OCI-LY3 (cell line): ENCODE measurements around the gene CRADD.
A peak's percentile ranks its signal among the peaks of the same experiment; 100 is the strongest.

Source experiments
- H2AFZ ChIP-seq: fragments of 200-600, 300-600 bp; shearing (Covaris generic); 2 replicates; pipeline ENCODE4 v1.6.0; 2014; ENCODE audit warnings: antibody characterized with exemption, low read depth, low read length
- H3K27ac ChIP-seq: fragments of 200-600, 300-600 bp; sonication (generic); 2 replicates; pipeline ENCODE4 v1.5.1; 2014; ENCODE audit warnings: mild to moderate bottlenecking, low read length, moderate library complexity, mixed read lengths
- H3K27me3 ChIP-seq: fragments of 200-600, 300-600 bp; sonication (generic); 2 replicates; pipeline ENCODE4 v1.6.1; 2014; ENCODE audit warnings: low read depth, low read length, mixed read lengths
- H3K36me3 ChIP-seq: fragments of 200-600, 300-600 bp; sonication (generic); replicated peaks from 2 replicates; pipeline ENCODE3; 2014; ENCODE audit warnings: low read depth, low read length, mixed read lengths
- H3K4me1 ChIP-seq: fragments of 300-600, 200-600 bp; sonication (generic); 2 replicates; pipeline ENCODE4 v1.6.1; 2014; ENCODE audit warnings: low read length, mixed read lengths
- H3K4me2 ChIP-seq: fragments of 200-600, 300-600 bp; sonication (generic); 2 replicates; pipeline ENCODE4 v1.6.1; 2014; ENCODE audit warnings: low read length, mixed read lengths
- H3K4me3 ChIP-seq: fragments of 300-600, 200-600 bp; sonication (generic); 2 replicates; pipeline ENCODE4 v1.5.1; 2014; ENCODE audit warnings: antibody characterized with exemption, mild to moderate bottlenecking, low read length, moderate library complexity
- H3K79me2 ChIP-seq: fragments of 300-600, 200-600 bp; shearing (Covaris generic); 2 replicates; pipeline ENCODE4 v1.6.1; 2014; ENCODE audit warnings: mild to moderate bottlenecking, low read length, mixed read lengths
- H3K9ac ChIP-seq: fragments of 300-600, 200-600 bp; shearing (Covaris generic); 2 replicates; pipeline ENCODE4 v1.6.0; 2014; ENCODE audit warnings: mild to moderate bottlenecking, low read length, moderate library complexity
- H3K9me3 ChIP-seq: fragments of 200-600, 300-600 bp; shearing (Covaris generic); 2 replicates; pipeline ENCODE4 v1.6.1; 2014; ENCODE audit warnings: low read length, mixed read lengths; ENCODE audit not compliant: insufficient read depth
- H4K20me1 ChIP-seq: fragments of 200-600, 300-600 bp; sonication (generic); 2 replicates; pipeline ENCODE4 v1.6.1; 2016; ENCODE audit warnings: low read length, mixed read lengths; ENCODE audit not compliant: insufficient read depth
- EZH2phosphoT487 ChIP-seq: fragments of 200-600 bp; shearing (Covaris generic); IDR thresholded peaks from 2 replicates; pipeline ENCODE4 v1.6.1; 2018; ENCODE audit warnings: antibody characterized with exemption, mixed run types, low read depth
- TF ChIP-seq, protein P1 (sequence below): fragments of 200-600, 300-600 bp; sonication (generic); IDR thresholded peaks from 2 replicates; pipeline ENCODE4 v1.5.1; 2014; ENCODE audit warnings: antibody characterized with exemption, low read length, low read depth

CRADD gene

GRCh38 chr12:93642751-93643150 lies 34.4 kb upstream of the CRADD start:
- no peak overlapping the region for H3K4me2 ChIP-seq
- no peaks in the 10 kb centered on the region for H4K20me1 ChIP-seq
- no peaks in the 10 kb centered on the region for H3K79me2 ChIP-seq
- no peak overlapping the region for H3K27ac ChIP-seq
- H3K9ac ChIP-seq: no peak overlapping the region
- no peaks in the 10 kb centered on the region for H3K27me3 ChIP-seq
- H2AFZ ChIP-seq: no peak overlapping the region
- TF ChIP-seq, protein P1, sequence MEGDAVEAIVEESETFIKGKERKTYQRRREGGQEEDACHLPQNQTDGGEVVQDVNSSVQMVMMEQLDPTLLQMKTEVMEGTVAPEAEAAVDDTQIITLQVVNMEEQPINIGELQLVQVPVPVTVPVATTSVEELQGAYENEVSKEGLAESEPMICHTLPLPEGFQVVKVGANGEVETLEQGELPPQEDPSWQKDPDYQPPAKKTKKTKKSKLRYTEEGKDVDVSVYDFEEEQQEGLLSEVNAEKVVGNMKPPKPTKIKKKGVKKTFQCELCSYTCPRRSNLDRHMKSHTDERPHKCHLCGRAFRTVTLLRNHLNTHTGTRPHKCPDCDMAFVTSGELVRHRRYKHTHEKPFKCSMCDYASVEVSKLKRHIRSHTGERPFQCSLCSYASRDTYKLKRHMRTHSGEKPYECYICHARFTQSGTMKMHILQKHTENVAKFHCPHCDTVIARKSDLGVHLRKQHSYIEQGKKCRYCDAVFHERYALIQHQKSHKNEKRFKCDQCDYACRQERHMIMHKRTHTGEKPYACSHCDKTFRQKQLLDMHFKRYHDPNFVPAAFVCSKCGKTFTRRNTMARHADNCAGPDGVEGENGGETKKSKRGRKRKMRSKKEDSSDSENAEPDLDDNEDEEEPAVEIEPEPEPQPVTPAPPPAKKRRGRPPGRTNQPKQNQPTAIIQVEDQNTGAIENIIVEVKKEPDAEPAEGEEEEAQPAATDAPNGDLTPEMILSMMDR: no peak
- no peak for TF ChIP-seq EZH2phosphoT487
- H3K4me1 ChIP-seq: peaks cover 7% of the 10 kb centered on the region; the same call in 1 of the 2 replicates
- H3K9me3 ChIP-seq: peaks cover 12% of the 10 kb centered on the region; the same call in 1 of the 2 replicates
- no peak overlapping the region for H3K4me3 ChIP-seq
- peaks cover 3% of the 10 kb centered on the region for H3K36me3 ChIP-seq

GRCh38 chr12:93645702-93646101 lies 31.5 kb upstream of the CRADD start:
- Histone ChIP-seq H3K4me3 (no peak overlapping the region), H3K9me3 (peaks cover 12% of the 10 kb centered on the region; the same call in 1 of the 2 replicates), H3K4me2 (no peak overlapping the region), H3K9ac (no peak overlapping the region), H3K4me1 (peaks cover 7% of the 10 kb centered on the region; the same call in 1 of the 2 replicates), H4K20me1 (no peaks in the 10 kb centered on the region), H3K36me3 (peaks cover 3% of the 10 kb centered on the region), H3K27me3 (no peaks in the 10 kb centered on the region), H3K27ac (no peak overlapping the region), H3K79me2 (no peaks in the 10 kb centered on the region), H2AFZ (no peak overlapping the region)
- TF ChIP-seq, protein P1: no peak
- TF ChIP-seq EZH2phosphoT487: no peak

- Histone ChIP-seq H3K4me1 (peaks cover 19% of the 10 kb centered on the region), H3K79me2 (no peaks in the 10 kb centered on the region), H3K9ac (no peak overlapping the region), H4K20me1 (no peaks in the 10 kb centered on the region), H3K36me3 (no peaks in the 10 kb centered on the region), H3K27ac (no peak overlapping the region), H2AFZ (no peak overlapping the region), H3K4me2 (no peak overlapping the region), H3K27me3 (no peaks in the 10 kb centered on the region), H3K9me3 (no peaks in the 10 kb centered on the region), H3K4me3 (no peak overlapping the region)
- TF ChIP-seq, protein P1: no peak
- TF ChIP-seq EZH2phosphoT487: no peak
Observed at GRCh38 chr12:93650626-93651025, 26.5 kb upstream of the CRADD start.

DNA sequence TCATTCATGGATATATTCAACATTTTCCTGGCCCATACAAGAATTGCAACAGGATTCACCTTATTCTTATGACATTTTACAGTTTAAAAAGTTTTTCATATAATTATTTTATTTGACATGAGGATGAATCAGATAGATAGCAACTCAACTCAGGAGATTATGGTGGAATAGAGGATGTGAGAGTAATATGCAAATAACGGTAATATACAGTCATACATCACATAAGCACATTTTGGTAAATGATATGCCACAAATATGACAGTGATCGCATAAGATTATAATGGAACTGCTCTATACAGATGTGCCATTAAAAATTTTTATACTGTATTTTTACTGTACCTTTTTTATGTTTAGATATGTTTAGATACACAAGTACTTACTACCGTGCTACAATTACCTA lies 24.1 kb upstream of the CRADD start:
- H3K4me1 ChIP-seq: peaks cover 19% of the 10 kb centered on the region
- TF ChIP-seq EZH2phosphoT487: no peak
- TF ChIP-seq, protein P1: no peak

More for the DNA sequence above, 24.1 kb upstream of the CRADD start:
- Histone ChIP-seq H3K9me3 (no peaks in the 10 kb centered on the region), H2AFZ (no peak overlapping the region), H3K79me2 (no peaks in the 10 kb centered on the region), H3K4me2 (peak overlapping the region; percentile 18; the same call in 1 of the 2 replicates), H4K20me1 (no peaks in the 10 kb centered on the region), H3K9ac (no peak overlapping the region), H3K27ac (no peak overlapping the region), H3K36me3 (no peaks in the 10 kb centered on the region), H3K4me3 (no peak overlapping the region), H3K27me3 (no peaks in the 10 kb centered on the region)
